ENCODE measurements around the gene GAL3ST2.
"Not testable (repeated sequence)": the region's sequence is repeated elsewhere in the genome, so short reads cannot be mapped to it uniquely, and the experiment has no call there.

GAL3ST2 gene

GRCh38 chr2:241753493-241753892 is 23.1 kb upstream of the GAL3ST2 start:
- Mint-ChIP-seq H3K4me1 (no peaks in the 10 kb centered on the region), H3K36me3 (peaks cover 12% of the 10 kb centered on the region), H3K27ac (no peak overlapping the region), H3K4me3 (no peak overlapping the region), H3K9me3 (no peaks in the 10 kb centered on the region), H3K27me3 (no peaks in the 10 kb centered on the region)
- no peak for DNase-seq
- CTCF ChIA-PET = no interaction called here

- Mint-ChIP-seq H3K36me3 (peaks cover 12% of the 10 kb centered on the region), H3K27ac (no peak overlapping the region), H3K9me3 (no peaks in the 10 kb centered on the region), H3K27me3 (no peaks in the 10 kb centered on the region), H3K4me1 (no peaks in the 10 kb centered on the region), H3K4me3 (no peak overlapping the region)
- DNase-seq = no peak
- CTCF ChIA-PET = no interaction called here
Measured at GRCh38 chr2:241754042-241754441, 22.6 kb upstream of the GAL3ST2 start.

GRCh38 chr2:241755166-241755565 is 21.5 kb upstream of the GAL3ST2 start:
- DNase-seq = no peak
- no peak overlapping the region for H3K4me3 Mint-ChIP-seq
- H3K27me3 Mint-ChIP-seq = no peaks in the 10 kb centered on the region
- peaks cover 5% of the 10 kb centered on the region for H3K4me1 Mint-ChIP-seq
- peaks cover 10% of the 10 kb centered on the region for H3K36me3 Mint-ChIP-seq
- CTCF ChIA-PET = no interaction called here
- no peaks in the 10 kb centered on the region for H3K9me3 Mint-ChIP-seq
- H3K27ac Mint-ChIP-seq = no peak overlapping the region

DNA sequence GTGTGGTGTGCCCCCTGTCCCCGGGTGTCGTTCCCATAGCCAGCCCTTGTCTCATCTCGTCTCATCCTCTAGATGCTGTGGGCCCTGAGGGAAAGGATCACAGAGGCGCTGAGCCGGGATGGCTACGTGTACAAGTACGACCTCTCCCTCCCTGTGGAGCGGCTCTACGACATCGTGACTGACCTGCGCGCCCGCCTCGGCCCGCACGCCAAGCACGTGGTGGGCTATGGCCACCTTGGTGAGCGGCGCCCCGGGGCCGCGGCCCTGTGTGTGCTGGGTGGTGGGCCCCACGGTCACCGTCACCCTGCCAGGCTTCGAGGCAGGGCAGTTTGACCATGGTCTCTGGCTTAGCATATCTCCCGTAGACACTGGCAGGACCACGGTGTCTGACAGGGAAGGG is 20.8 kb upstream of the GAL3ST2 start:
- no peak for DNase-seq
- Mint-ChIP-seq H3K27ac (no peak overlapping the region), H3K36me3 (peaks cover 12% of the 10 kb centered on the region), H3K9me3 (peaks cover 2% of the 10 kb centered on the region), H3K27me3 (no peaks in the 10 kb centered on the region), H3K4me1 (peaks cover 5% of the 10 kb centered on the region), H3K4me3 (no peak overlapping the region)
- CTCF ChIA-PET = no interaction called here

GRCh38 chr2:241759067-241759807 is 17.4 kb upstream of the GAL3ST2 start:
- Mint-ChIP-seq H3K36me3 (peaks cover 12% of the 10 kb centered on the region), H3K4me3 (no peak overlapping the region), H3K27ac (peak overlapping the region; percentile 30)

DNA sequence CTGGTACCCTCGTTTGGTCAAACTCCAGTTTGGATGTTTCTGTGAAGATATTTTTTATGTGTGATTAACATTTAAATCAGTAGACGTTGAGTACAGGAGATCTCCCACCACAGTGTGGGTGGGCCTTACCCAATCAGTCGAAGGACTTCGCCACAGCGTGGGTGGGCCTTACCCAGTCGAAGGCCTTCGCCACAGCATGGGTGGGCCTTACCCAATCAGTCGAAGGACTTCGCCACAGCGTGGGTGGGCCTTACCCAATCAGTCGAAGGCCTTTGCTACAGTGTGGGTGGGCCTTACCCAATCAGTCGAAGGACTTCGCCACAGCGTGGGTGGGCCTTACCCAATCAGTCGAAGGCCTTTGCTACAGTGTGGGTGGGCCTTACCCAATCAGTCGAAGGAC is 16.7 kb upstream of the GAL3ST2 start:
- peaks cover 12% of the 10 kb centered on the region for H3K36me3 Mint-ChIP-seq

More at GRCh38 chr2:241759067-241759807, 17.4 kb upstream of the GAL3ST2 start:
- peaks cover 3% of the 10 kb centered on the region for H3K9me3 Mint-ChIP-seq
- H3K27me3 Mint-ChIP-seq = no peaks in the 10 kb centered on the region
- CTCF ChIA-PET = no interaction called here
- DNase-seq = no peak
- peaks cover 13% of the 10 kb centered on the region for H3K4me1 Mint-ChIP-seq

DNA sequence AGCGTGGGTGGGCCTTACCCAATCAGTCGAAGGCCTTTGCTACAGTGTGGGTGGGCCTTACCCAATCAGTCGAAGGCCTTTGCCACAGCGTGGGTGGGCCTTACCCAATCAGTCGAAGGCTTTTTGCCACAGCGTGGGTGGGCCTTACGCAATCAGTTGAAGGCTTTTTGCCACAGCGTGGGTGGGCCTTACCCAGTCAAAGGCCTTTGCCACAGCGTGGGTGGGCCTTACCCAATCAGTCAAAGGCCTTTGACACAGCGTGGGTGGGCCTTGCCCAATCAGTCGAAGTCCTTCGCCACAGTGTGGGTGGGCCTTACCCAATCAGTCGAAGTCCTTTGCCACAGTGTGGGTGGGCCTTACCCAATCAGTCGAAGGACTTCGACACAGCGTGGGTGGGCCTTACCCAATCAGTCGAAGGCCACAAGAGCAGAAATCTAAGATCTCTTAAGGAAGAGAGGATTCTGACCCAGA is 16.3 kb upstream of the GAL3ST2 start:
- DNase-seq = peak; percentile 19
- Mint-ChIP-seq H3K27ac (no peak overlapping the region), H3K4me1 (peaks cover 13% of the 10 kb centered on the region), H3K4me3 (no peak overlapping the region), H3K27me3 (peaks cover 4% of the 10 kb centered on the region), H3K36me3 (peaks cover 12% of the 10 kb centered on the region), H3K9me3 (peaks cover 3% of the 10 kb centered on the region)
- CTCF ChIA-PET = no interaction called here

More for the DNA sequence above, 16.7 kb upstream of the GAL3ST2 start:
- CTCF ChIA-PET, H3K9me3 Mint-ChIP-seq, H3K4me3 Mint-ChIP-seq, H3K27me3 Mint-ChIP-seq, DNase-seq: not testable (repeated sequence)
- Mint-ChIP-seq H3K27ac (peak overlapping the region; percentile 30), H3K4me1 (peaks cover 13% of the 10 kb centered on the region)

GRCh38 chr2:241762321-241762932 is 14.2 kb upstream of the GAL3ST2 start:
- Mint-ChIP-seq H3K4me3 (peak overlapping the region; percentile 34), H3K9me3 (peaks cover 3% of the 10 kb centered on the region), H3K4me1 (peaks cover 13% of the 10 kb centered on the region), H3K36me3 (peaks cover 10% of the 10 kb centered on the region), H3K27me3 (peaks cover 4% of the 10 kb centered on the region), H3K27ac (peak overlapping the region; percentile 38)
- DNase-seq = peak; percentile 18
- CTCF ChIA-PET = no interaction called here

GRCh38 chr2:241762933-241763369 is 13.7 kb upstream of the GAL3ST2 start:
- H3K27me3 Mint-ChIP-seq = peaks cover 4% of the 10 kb centered on the region
- H3K9me3 Mint-ChIP-seq = peaks cover 3% of the 10 kb centered on the region
- no peak overlapping the region for H3K4me3 Mint-ChIP-seq
- H3K4me1 Mint-ChIP-seq = peaks cover 13% of the 10 kb centered on the region
- H3K27ac Mint-ChIP-seq = peak overlapping the region; percentile 38
- peak; percentile 27 for DNase-seq
- CTCF ChIA-PET = no interaction called here
- H3K36me3 Mint-ChIP-seq = peaks cover 10% of the 10 kb centered on the region

- no peak overlapping the region for H3K4me3 Mint-ChIP-seq
- peaks cover 3% of the 10 kb centered on the region for H3K9me3 Mint-ChIP-seq
- H3K27ac Mint-ChIP-seq = peak overlapping the region; percentile 38
- H3K27me3 Mint-ChIP-seq = peaks cover 4% of the 10 kb centered on the region
- peak; percentile 14 for DNase-seq
- H3K4me1 Mint-ChIP-seq = peaks cover 13% of the 10 kb centered on the region
- peaks cover 10% of the 10 kb centered on the region for H3K36me3 Mint-ChIP-seq
- CTCF ChIA-PET = no interaction called here
Measured at GRCh38 chr2:241763551-241764274, 12.9 kb upstream of the GAL3ST2 start.

GRCh38 chr2:241764275-241765241 is 12.1 kb upstream of the GAL3ST2 start:
- peak; percentile 18 for DNase-seq
- H3K27ac Mint-ChIP-seq = no peak overlapping the region
- CTCF ChIA-PET = no interaction called here
- peaks cover 7% of the 10 kb centered on the region for H3K36me3 Mint-ChIP-seq
- peaks cover 10% of the 10 kb centered on the region for H3K4me1 Mint-ChIP-seq
- peaks cover 3% of the 10 kb centered on the region for H3K9me3 Mint-ChIP-seq
- H3K27me3 Mint-ChIP-seq = peaks cover 4% of the 10 kb centered on the region
- H3K4me3 Mint-ChIP-seq = no peak overlapping the region

GRCh38 chr2:241767464-241768250 is 9.0 kb upstream of the GAL3ST2 start:
- H3K36me3 Mint-ChIP-seq = no peaks in the 10 kb centered on the region

GRCh38 chr2:241768251-241768711 is 8.3 kb upstream of the GAL3ST2 start:
- Mint-ChIP-seq H3K36me3 (no peaks in the 10 kb centered on the region), H3K4me3 (no peak overlapping the region), H3K9me3 (no peaks in the 10 kb centered on the region), H3K4me1 (peaks cover 11% of the 10 kb centered on the region), H3K27me3 (peaks cover 4% of the 10 kb centered on the region), H3K27ac (no peak overlapping the region)
- CTCF ChIA-PET = no interaction called here
- peak; percentile 16 for DNase-seq

More at GRCh38 chr2:241767464-241768250, 9.0 kb upstream of the GAL3ST2 start:
- H3K4me1 Mint-ChIP-seq = peaks cover 13% of the 10 kb centered on the region
- H3K9me3 Mint-ChIP-seq = no peaks in the 10 kb centered on the region
- H3K27ac Mint-ChIP-seq = no peak overlapping the region
- H3K4me3 Mint-ChIP-seq = no peak overlapping the region
- peaks cover 4% of the 10 kb centered on the region for H3K27me3 Mint-ChIP-seq
- DNase-seq = peak; percentile 15
- CTCF ChIA-PET = no interaction called here

Measured in activated naive CD4-positive, alpha-beta T cell treated with anti-CD3 and anti-CD28 coated beads, Interleukin-2, amount 10 ng/mL, durations not matched to agents 7 days and 5 days (primary cell).